HCEC 1CT (cell line): ENCODE data around the gene RAET1E.
A peak's percentile ranks its signal among the peaks of the same experiment; 100 is the strongest.
"Not testable (repeated sequence)": the region's sequence is repeated elsewhere in the genome, so short reads cannot be mapped to it uniquely, and the experiment has no call there.

Source experiments
- DNase-seq: peaks from one replicate; pipeline ENCODE4 v3.0.0-alpha.2; 2017

The RAET1E gene

DNA sequence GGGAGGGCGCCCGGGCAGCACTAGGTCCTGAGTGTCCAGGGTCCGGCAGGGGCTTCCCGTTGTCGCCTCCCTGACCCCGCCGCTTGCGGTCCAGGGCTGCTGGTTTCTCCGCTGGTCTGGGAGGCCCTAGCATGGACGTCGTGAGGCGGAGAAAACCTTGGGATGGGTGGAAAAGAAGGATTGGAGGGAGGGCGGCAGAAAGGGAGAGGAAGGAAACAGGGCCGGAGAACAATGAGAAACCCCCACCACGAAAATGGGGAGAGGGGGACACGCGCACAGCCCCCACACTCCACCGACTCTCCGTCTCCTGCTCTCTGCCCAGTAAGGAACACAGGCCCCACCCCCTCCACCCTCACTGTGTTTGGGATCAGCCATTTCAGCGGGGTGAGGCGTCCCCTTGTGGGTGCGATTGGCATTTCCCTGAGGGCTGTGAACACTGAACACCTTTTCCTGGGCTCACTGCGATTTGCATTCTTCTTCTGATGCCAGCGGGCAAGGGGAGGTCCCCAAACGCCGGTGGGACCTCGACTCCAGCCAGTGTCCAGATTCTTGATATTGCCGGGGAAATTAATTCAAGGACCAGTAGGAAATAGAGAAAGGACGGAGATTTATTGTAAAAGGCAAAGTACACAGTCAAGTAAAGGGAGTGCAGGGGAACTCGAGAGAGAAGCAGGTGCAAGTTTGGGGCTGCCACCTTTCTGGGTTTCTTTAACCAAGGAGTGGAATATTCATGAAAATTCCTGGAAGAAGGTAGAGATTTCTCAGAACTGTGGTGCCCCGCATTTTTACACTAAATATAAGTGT, 28.3 kb upstream of the RAET1E start:
- DNase-seq: peak; percentile 55

- no peak for DNase-seq
These were observed 27.5 kb upstream of the RAET1E start for GRCh38 chr6:149925253-149925973.

GRCh38 chr6:149924933-149925252, 27.0 kb upstream of the RAET1E start:
- DNase-seq: no peak

- no peak for DNase-seq
These were observed 26.5 kb upstream of the RAET1E start for GRCh38 chr6:149924206-149924932.

DNA sequence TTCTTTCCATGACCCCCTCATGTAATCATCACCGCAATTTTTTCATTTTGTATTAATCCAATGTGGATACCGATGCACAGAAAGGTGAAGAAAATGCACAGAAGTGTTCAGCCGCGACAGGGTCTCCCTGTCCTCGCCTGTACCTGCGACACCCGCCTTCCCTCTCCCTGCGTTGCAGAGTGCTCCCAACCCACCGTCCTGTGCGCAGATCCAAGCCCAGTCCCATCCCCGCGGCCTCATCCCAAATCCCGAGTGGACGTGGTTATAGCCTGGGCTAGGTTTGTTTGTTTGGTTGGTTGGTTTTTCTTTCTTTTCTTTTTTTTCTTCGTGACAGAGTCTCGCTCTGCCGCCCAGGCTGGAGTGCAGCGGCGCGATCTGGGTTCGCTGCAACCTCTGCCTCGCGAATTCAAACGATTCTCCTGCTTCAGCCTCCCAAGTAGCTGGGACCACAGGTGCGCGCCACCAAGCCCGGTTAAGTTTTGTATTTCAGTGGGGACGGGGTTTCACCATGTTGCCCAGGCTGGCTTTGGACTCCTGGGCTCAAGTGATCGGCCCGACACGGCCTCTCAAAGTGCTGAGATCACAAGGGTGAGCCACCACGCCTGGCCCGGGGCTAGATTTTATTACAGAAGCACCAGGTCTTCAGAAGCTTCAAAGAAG, 25.5 kb upstream of the RAET1E start:
- no peak for DNase-seq

DNA sequence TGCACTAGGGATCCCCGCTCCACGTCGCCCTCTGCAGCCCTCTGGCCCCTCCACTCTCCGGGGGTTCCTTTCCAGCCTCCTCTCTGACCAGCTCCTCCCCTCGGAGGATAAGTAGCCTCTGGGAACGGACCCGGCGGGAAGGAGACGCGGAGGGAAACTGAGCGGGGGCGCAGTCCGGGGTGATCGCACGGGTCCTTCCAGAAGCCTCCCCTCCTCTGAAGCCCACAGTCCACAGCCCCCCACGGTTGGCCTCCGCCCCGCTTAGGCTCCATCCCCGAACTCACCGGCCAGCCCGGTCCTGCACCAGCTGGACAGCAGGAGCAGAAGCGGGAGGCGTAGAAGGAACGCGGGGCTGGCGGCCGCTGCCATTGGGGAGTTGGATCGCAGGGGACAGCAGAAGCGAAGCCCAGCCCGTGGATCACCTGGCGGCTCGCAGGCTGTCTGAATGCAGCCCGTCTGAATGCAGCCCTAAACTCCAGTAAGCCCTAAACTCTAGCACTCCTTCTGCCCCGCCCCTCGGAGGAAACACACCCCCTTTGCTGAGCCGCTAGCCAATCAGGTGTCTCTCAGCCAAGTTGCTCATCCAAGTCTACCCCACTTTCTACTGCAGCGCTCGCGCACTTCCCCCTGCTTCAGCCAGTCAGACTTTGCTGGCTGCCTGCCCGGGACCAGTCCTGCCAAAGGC, 24.9 kb upstream of the RAET1E start, which contains the start of gene RAET1G:
TSS of gene RAET1G (minus strand) at position 480 of the 685 bp plus-strand sequence. CDS start at position 369, 111 bp downstream.
- DNase-seq: peak; percentile 94

- not testable (repeated sequence) for DNase-seq
These were observed 24.2 kb upstream of the RAET1E start for GRCh38 chr6:149922091-149922490.

GRCh38 chr6:149921361-149921760, 23.4 kb upstream of the RAET1E start:
- no peak for DNase-seq

DNA sequence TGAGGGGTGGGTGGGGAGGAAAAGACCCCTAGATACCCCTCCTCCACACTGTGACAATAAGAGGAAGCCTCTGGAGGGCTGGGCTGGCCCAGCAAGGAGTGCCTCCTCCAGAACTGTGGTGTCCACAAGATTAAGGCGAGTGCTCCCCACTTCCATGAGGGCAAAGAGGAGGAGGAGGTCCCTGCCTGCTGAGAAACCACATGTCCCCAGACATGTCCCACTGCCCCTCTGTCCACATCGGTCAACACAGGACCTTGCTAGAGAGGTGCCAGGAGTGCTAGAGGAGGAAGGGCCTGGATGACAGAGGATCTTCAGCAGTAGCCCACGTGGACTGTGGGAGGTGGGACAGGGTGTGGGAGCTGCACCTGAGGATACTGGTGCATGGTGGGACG, 21.9 kb upstream of the RAET1E start:
- DNase-seq: no peak

- not testable (repeated sequence) for DNase-seq
These were observed 21.4 kb upstream of the RAET1E start for GRCh38 chr6:149919126-149919833.

GRCh38 chr6:149918151-149918905, 20.4 kb upstream of the RAET1E start:
- no peak for DNase-seq

DNA sequence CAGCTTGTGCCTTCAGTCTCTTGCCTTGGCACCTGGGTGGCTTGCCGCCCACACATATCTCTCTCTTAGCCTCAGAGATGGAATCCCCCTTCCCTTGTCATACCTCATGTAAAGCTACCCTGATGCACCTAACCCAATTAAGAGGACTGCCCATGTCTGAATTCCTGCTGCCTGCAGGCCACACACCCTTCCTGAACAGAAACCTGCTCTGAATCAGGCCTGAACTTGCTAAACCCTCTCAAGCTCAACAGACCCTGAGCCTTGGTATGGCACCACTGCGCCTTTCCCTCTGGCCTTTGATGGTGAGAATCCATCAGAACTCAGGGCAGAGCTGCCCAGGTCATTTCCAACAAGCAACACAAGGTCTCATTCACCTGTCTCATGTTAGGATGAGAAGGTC, 19.8 kb upstream of the RAET1E start:
- no peak for DNase-seq

DNA sequence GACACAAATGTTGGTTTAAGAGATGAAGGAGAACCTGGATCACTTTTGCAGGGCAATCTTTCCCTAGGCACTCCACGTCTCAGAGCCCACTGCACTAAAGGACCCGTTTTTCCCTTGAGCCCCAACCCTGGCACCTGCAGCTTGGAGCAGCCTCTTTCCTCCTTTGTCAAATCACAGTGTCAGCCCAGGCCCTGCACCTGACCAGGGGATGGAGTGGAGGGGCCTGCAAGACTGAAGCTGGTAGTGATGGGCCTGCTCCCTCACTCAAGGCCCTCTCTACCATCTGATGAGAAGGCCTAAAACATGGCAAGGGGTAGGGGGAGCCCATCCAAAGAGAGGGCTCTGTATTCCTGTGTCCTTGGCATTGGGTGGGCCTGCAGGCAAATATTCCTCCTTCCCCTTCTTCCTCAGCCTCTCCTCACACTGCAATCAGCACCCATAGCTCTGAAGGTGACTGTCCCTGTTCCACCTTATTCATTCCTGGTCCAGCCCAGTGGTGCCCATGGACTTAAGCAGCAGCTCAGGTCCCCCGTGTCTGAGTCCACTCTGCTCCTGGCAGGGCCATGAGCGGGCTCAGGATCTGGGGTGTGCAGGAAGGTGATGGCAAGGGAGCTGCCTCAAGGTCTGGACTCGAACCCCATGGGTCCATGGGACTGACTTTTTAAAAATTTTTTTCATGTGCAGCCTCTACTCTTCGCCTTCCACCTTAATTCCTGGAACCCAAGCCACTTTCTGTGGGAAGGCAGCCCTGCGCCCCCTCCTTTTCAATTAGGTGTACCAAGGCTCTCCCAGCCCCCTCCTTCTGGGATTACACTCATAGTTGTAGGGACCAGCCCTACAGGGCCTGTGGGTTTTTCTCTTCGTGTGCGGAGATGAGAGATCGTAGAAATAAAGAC, 18.3 kb upstream of the RAET1E start:
- no peak for DNase-seq

- no peak for DNase-seq
These were observed 15.8 kb upstream of the RAET1E start for GRCh38 chr6:149913540-149914240.

GRCh38 chr6:149913085-149913484, 15.2 kb upstream of the RAET1E start:
- DNase-seq: no peak

GRCh38 chr6:149912680-149913079, 14.8 kb upstream of the RAET1E start:
- DNase-seq: not testable (repeated sequence)

GRCh38 chr6:149910721-149911151, 12.8 kb upstream of the RAET1E start:
- DNase-seq: no peak

- no peak for DNase-seq
These were observed 12.0 kb upstream of the RAET1E start for GRCh38 chr6:149909701-149910470.
